CD4-positive, alpha-beta T cell treated with Interleukin-17A for 1 hour (primary cell): ENCODE measurements around the gene SLC17A6.

Experiments
- DNase-seq: peaks from one replicate; pipeline ENCODE4 v3.0.0-alpha.2; 2020

SLC17A6 gene

GRCh38 chr11:22337596-22338485 lies at the start of gene SLC17A6:
Gene SLC17A6 (plus strand): TSS chr11:22338381. CDS start chr11:22338534, 153 bp downstream.
- no peak for DNase-seq

- no peak for DNase-seq
These were observed 35.8 kb upstream of the SLC17A6 start for GRCh38 chr11:22302368-22302767.

DNA sequence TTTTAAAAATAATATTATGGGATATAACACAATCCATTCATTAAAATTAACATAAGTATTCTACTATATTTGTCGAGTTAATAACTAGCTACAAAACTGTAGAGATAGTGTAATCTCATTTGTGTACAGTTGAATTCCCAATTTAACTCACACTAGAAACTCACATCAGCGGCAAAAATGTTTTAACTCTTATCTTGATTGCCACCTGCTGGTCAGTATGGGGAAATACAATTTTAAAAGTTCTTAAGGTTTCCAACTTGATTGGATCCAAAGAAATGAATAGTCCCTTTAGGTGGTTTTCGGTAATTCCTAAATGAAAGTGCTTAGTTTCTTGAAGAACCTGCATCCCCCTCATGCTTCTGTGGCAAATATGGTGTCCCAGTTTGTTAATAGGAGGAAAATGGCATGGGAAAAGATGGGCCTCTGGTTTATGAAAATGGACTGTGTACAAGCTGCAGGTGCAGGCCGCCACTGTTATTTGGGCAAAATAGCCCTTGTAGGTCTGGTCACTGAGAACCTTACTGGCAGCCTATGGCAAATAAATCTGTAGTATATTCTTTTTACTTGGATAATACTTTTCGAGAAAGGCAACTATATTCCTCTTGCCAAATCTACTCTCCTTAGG lies 33.7 kb upstream of the SLC17A6 start:
- peak; percentile 28 for DNase-seq

DNA sequence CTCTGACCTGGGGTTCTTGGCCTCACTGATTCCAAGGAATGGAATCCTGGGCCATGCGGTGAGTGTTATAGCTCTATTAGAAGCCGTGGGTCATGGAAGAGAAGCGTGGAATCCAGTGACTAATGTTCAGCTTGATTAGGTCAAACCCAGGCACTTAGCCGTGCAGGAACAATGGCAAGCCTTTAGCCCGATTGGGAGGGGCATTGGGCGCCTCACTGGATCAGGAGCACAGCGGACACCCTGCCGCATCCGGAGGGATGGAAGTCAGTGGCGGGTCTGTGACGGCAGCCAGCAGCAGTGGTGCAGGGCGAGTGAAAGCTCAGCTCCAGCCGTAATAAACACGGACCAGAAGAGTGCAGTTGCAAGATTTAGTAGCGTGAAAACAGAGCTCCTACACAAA lies 20.5 kb upstream of the SLC17A6 start:
- no peak for DNase-seq

- no peak for DNase-seq
These were observed 6.4 kb upstream of the SLC17A6 start for GRCh38 chr11:22331771-22332170.

- DNase-seq: no peak
These were observed 1.6 kb upstream of the SLC17A6 start for GRCh38 chr11:22336587-22336986.

GRCh38 chr11:22339611-22340010 lies 1.4 kb downstream of the SLC17A6 start:
- no peak for DNase-seq

- no peak for DNase-seq
These were observed 2.1 kb downstream of the SLC17A6 start for GRCh38 chr11:22340235-22340634.

GRCh38 chr11:22340701-22341587 lies 2.8 kb downstream of the SLC17A6 start:
- DNase-seq: no peak

DNA sequence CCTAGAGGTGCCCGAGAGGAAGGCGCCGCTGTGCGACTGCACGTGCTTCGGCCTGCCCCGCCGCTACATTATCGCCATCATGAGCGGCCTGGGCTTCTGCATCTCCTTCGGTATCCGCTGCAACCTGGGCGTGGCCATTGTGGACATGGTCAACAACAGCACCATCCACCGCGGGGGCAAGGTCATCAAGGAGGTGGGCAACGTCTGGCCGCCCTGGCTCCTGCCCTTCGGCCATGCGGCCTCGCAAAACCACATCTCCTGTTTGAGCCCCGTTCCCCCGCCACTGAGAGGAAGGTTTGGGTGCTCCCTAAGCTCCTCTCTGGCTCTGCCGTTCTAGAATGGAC lies 3.4 kb downstream of the SLC17A6 start:
- no peak for DNase-seq

- no peak for DNase-seq
These were observed 4.2 kb downstream of the SLC17A6 start for GRCh38 chr11:22342211-22343031.

DNA sequence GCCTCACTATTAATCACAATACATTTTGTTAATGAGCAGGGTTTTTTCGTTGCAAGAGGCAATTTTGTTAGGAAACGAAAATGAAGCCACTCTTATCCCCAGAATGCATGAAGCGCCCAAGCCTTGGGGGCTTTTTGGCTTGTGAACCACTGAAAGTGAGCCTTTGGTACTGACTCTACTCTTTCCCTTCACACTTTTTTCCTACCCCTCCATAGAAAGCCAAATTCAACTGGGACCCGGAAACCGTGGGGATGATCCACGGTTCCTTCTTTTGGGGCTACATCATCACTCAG lies 4.8 kb downstream of the SLC17A6 start:
- no peak for DNase-seq

- no peak for DNase-seq
These were observed 5.3 kb downstream of the SLC17A6 start for GRCh38 chr11:22343371-22344032.

DNA sequence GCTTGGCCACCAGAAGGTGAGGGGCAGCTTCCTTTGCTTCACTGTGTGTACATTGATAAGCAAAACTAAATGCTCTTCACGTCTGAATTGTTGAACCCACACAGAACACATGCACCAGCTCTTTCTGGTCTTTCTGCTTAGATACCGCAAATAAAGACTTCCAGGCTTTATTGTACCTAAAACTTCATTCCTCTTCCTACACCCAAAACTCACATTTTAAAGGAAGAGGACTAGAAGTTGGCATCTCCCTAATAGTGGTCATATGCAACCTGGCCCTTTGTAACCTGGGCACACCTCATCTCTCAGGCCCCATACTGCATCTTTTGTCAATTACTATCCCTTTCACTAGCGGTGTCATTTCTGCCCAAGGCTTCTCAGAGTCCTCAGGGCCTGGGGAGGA lies 5.9 kb downstream of the SLC17A6 start:
- DNase-seq: no peak

GRCh38 chr11:22346282-22346681 lies 8.1 kb downstream of the SLC17A6 start:
- DNase-seq: no peak

DNA sequence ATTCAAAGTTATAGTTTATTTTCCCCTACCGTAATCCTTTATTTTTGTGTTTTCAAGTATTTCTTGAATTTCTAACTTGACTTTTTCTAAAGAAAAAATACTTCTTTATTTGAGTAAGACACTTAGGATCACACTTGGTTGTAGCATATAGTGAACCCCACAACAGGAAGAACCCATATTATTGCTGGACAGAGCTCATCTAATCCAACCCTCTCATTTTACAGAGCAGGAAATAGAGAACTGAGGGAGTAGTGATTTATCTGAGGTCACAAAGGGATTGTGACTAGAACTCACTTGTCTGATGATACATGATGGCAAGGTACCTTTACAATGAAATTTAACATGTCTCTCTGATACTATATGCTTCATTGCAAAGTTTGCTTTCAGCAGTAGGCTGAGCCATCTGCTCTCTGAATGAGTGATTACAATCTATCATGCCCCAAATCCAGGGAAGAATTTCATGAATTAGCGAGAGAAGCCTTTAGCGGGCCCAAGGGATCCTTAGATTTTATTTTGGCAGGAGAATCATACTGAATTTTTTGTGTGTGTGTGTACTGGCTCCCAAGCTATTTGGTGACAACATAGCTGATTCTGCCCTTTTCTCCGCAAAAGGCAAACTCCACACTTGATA lies 9.8 kb downstream of the SLC17A6 start:
- DNase-seq: no peak

DNA sequence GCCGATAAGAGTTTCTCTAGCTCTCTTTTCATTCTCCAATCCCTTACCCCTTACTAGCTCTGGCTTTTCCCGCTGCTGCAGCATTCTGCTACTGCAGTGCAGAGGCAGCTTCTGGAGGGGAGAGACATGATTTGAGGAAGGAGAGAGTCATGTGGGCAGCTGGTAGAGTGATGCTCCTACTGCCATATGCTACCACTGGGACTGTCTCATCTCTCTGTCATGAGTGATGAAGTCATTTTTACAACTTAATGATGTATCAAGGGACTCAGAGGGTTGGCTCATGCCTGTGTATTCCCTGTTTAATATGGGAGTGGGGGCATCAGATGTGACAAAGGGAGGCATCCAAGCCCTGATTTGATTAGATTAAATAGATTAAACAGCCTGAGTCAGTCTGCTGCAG lies 11.3 kb downstream of the SLC17A6 start:
- no peak for DNase-seq

DNA sequence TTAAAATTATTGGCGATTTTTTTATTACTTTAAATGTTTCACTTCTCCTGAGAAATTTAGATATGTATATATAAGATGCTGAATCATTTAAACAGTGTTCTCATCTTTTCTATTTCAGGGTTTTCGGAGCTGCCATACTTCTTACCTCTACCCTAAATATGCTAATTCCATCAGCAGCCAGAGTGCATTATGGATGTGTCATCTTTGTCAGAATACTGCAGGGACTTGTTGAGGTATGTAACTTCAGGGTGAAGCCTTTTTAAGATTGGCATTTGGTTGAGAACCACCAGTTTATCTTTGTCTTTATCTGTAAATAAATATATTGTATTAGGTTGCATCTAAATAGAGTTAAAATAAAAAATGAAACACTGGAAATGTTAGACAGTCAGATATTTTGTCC lies 21.1 kb downstream of the SLC17A6 start:
- DNase-seq: no peak

GRCh38 chr11:22371160-22371559 lies 33.0 kb downstream of the SLC17A6 start:
- DNase-seq: no peak

GRCh38 chr11:22387126-22387525 lies 48.9 kb downstream of the SLC17A6 start:
- no peak for DNase-seq

DNA sequence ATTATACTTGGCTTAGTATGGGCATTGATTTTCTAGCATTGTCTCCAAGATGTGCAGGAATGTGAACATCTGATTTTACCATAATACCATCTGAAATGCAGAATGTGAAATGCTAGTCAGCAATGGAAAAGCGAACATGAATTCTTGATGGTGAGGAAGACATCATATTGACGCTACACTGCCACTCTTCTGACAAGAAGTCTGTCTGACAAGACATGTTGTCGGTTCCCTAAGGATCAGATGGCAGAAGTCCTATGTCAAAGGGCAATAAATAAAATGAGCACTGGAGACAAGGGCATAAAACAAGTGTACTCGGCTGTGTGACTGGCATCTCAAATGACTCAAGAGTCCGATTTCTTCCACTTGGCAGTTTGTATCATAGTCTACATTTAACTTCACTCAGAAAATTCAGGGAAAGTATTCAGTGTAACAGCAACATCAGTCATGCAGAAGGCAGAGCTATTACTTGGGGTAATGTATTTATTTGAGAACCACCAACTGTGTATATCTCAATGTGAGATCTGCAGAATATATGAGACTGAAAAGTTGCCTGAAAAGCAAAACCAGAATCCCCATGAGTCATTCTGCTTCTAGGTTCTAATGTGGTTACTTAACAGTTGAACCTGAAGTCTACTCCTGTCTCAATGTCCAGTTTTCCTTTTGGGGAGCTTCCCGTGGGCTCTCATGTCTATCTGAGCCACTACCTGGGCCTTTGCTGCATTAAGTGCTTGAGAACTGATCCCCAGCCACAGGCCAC lies 51.5 kb downstream of the SLC17A6 start:
- DNase-seq: no peak
